Heart left ventricle (tissue), 13 donors: ENCODE data around the gene FOXJ3.

Experiments
- CTCF ChIP-seq, 12 donors: fragments of 200-600 bp; sonication (generic) in 4 of 12; IDR thresholded peaks; one replicate each; pipeline versions ENCODE4 v1.5.0 to v1.8.0; 2018 to 2022; ENCODE audit warnings: antibody characterized with exemption in 12 of 12, mild to moderate bottlenecking in 5 of 12
- POLR2A ChIP-seq, 2 donors: fragments of 450-650 bp; IDR thresholded peaks; one replicate each; pipeline ENCODE4 v1.6.1; 2017; ENCODE audit warnings: antibody characterized with exemption in 2 of 2, mild to moderate bottlenecking in 2 of 2, moderate library complexity in 2 of 2
- donor health status: ischemic (EF 13 %, LVEDD 7.1; RV severe dilation, severe dysfunction).
- donor health status: DM: no; HTN: yes; CAD: no.
- donor health status: DM: no; HTN: no; CAD: no.
- donor health status: ischemic (EF 25% LVEDD 6.9; RV normal size, moderate dysfunction).
- donor health status: ischemic (EF 25% LVEDD 5.7; RV mildly dilated, moderate dysfunction).
- donor health status: ischemic (EF 35%, LVEDD 5.7; RV mildly dilated, moderate dysfunction).
- donor health status: nonischemic (EF 11% LVEDD 7.7; RV severe dilation, severe dysfunction).
- donor health status: DM: yes; HTN: yes; CAD: no.
- donor health status: PGD.
- donor health status: ischemic (EF 29% LVEDD 5.4; RV normal size, mild dysfunction).
- donor health status: nonischemic (EF 23%, LVEDD 6.1; RV moderate dilation, normal function).

- TF ChIP-seq CTCF (IDR thresholded peaks at IDR 0.05), result no peak
- TF ChIP-seq POLR2A (IDR thresholded peaks at IDR 0.05), result no peak
These were observed 36.0 kb upstream of the FOXJ3 start for GRCh38 chr1:42370876-42371549.
